Stimulated activated CD4-positive, alpha-beta T cell treated with anti-CD3 and anti-CD28 coated beads, TNF-alpha, amount 100 ng/mL, for 4 hours (primary cell): Measurements from ENCODE around the gene SLC30A9.
A peak's percentile ranks its signal among the peaks of the same experiment; 100 is the strongest.

Experiments
- DNase-seq, 3 experiments: peaks; one replicate each; pipeline ENCODE4 v3.0.0-alpha.2; 2020; ENCODE audit warnings: low read depth in 3 of 3

Gene SLC30A9

DNA sequence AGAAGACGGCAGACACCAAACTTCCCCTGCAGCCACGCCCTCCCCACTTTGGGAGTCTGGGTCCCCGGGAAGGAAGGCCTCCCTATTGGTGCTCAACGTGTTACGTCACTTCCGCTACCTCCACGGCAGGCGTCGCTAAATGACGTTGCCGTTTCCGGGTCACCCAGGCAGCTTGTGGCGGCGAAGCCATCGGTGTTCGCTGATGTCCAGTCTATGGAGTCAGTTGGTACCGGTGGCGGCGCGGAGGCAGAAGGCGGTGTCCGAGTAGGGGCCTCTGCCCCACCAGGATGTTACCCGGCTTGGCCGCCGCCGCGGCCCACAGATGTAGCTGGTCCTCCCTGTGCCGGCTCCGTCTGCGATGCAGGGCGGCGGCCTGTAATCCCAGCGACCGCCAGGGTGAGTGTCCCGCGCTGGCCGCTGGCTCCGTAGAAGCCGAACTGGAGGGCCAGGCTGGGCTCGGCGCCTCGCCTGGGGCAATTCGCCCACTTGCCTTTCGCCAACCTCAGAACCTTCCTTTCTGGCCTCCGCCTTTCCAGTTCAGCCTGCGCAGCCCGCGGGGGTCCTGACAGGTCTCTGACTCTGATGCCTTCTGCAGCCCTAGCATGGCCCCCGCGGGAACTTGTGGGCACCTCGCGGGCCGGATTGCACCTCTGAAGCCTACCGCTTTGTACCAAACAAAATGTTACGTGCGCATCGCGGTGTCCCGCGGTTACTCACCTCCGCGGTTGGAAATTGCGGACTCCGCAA, at the start of gene SLC30A9:
TSS of gene SLC30A9 (plus strand) at position 166 of the 747 bp plus-strand sequence. CDS start at position 288, 122 bp downstream.
- peak; percentile 74 to 86 (median 85) for DNase-seq

DNA sequence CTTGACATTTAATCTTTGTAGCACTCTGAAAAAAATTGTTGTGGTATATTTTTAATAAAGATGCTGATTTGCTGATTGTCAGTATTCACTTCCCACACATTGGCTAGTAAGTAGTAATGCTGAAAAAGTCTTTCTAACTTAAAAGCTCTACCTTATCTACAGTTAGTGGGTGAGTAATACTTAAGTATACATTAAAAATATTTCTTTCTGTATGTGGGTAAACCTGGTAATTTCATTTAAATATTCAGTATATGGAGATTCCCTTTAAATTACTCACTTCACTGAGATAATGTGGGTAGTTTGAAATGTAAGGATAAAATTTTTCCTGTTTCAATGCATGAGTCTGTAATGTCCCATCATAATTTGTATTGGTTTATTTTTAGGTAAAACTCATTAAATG, 49.5 kb upstream of the SLC30A9 start:
- no peak for DNase-seq

DNA sequence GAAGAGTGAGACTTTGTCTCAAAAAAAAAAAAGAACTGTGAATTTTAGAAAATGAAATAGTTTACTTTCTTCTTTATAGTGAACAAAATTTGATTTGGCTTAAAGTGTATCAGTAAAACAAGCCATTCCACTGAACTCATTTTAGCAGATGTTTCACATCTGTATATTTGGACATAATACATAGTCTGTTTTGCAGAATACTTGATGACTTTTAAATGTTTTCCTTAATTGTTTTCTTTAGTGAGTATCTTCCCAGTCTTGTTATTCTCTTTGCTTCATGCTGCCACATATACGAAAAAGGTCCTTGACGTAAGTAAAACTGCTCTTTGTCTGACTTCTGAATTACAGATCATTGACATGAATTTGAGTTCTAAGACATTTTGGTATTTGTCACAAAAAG, 46.8 kb upstream of the SLC30A9 start:
- no peak for DNase-seq

DNA sequence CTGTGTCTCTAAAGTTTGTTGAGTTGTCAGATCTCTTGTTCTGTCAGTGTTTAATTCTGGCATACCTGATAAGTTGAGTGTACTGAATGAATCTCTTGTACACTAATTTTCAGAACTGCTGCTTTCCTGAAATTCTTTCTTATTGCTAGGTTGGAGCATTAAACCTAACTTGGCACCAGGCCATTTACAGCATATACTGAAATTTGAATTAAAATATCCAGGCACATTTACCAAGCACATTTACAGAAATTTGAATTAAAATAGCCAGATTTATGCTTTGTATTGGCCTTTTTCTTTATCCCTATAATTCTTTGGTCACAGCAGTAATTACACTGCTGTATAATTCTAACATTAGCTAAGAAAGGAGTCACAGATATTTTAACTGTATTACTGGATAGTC, 46.2 kb upstream of the SLC30A9 start:
- no peak for DNase-seq

DNA sequence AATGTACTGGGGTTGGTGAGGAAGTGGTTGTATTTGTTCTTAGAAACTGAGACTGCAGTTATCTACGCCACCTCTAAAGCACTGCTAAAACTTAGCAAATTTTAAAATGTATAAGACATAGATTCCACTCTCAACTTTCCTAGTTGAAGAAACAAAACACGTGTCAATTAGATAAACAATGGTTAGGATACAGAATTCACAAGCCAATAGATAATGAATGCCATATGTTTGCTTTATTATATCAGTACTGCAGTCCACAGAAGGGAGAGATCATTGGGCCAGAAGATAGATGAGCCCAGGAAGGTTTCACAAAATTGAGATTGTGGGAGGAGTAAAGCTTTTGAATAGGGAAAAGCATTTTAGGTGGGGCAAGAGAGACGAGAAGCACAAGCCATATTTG, 40.8 kb upstream of the SLC30A9 start:
- DNase-seq, result no peak

DNA sequence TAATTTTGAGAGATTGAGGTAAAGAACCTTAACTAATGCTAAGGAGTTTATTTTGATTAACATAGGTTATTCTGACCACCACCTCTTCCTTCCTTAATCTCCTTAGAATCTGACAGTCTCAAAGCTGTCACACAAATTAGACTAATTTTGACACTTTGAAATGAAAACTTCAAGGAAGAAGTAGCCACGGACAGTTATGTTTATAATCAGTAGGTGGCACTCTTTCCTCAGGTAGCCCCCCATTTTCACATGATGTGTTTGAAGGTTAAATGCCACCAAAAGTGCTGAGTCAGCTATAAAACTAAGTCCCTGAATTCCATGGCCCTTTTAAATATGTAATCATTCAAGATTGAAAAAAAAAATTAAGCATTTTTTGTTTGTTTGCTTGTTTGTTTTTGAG, 32.7 kb upstream of the SLC30A9 start:
- DNase-seq, result no peak

DNA sequence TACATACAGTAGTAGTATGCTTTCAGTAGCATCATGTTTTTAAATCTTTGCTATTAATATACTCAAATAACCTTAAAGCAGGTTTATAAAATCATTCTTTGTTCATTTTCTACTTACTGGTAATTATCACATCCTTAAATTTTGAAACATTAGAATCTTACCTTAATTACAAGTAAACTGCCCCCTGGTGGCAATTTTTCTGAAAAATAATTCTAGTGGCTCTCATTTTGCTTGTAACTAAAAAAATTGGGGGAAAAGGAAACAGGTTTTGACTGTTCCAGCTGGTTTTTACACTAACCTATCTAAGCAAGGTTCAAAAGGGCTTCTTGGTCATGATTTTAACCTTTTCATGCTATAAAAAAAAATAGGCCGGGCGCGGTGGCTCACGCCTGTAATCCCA, 27.2 kb upstream of the SLC30A9 start:
- no peak for DNase-seq

DNA sequence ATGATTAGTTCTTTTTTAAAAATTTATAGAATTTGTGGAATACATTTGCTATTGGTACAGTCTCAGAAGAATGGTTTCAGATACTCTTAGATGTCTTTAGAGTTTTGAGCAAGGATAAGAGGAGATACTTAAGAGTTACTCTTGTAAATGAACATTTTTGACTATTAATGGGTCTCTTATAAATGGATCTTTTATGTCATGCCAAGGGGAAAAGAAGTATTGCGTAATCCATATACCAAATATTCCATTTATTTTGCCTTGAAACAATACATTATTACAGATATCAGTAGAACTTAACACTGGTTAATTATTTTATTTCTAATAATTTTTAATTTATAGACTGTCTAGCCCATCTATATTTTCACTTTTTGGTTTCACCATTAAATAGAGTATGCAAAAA, 25.9 kb upstream of the SLC30A9 start:
- DNase-seq, result no peak

DNA sequence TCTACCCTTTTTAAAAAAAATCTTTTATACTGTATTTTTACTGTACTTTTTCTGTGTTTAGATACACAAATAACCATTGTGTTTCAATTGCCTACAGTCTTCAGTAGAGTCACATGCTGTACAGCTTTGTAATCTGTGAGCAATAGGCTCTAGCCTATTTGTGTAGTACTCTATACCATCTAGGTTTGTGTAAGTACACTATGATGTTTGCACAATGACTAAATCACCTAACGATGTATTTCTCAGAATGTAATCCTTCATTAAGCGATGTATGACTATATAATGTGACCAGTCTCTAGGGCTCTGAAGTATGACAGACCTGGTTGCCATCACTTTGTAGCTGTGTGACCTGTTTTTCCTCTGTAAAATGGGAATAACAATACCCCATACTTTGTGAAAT, 22.9 kb upstream of the SLC30A9 start:
- no peak for DNase-seq

DNA sequence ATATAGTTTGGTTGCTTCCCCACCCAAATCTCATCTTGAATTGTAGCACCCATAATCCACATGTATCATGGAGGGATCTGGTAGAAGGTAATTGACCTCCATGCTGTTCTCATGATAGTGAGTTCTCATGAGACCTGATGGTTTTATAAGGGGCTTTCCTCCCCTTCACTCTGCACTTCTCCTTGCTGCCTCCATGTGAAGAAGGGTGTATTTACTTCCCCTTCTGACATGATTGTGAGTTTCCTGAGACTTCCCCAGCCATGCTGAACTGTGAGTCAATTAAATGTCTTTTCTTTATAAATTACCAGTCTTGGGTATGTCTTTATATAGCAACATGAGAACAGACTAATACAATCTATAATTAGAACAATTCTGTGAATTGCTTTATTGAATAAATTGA, 20.7 kb upstream of the SLC30A9 start:
- DNase-seq, result no peak

DNA sequence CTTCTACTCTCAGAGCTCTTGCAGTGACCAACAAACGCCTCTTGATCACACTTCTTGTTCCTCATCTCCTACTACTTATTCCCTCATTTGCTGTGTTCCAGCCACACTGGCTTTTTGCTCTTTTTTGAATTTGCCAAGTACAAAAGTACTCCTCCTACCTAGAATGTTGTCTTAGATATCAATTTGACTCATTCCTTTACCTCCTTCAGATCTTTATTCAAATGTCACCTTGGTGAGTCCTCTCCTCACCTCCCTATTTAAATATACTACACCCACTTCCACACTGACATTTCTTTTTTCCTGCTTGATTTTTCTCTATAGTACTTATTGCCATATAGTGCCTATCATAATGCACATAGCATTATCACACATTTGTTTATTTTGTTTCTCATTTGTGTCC, 15.0 kb upstream of the SLC30A9 start:
- no peak for DNase-seq

DNA sequence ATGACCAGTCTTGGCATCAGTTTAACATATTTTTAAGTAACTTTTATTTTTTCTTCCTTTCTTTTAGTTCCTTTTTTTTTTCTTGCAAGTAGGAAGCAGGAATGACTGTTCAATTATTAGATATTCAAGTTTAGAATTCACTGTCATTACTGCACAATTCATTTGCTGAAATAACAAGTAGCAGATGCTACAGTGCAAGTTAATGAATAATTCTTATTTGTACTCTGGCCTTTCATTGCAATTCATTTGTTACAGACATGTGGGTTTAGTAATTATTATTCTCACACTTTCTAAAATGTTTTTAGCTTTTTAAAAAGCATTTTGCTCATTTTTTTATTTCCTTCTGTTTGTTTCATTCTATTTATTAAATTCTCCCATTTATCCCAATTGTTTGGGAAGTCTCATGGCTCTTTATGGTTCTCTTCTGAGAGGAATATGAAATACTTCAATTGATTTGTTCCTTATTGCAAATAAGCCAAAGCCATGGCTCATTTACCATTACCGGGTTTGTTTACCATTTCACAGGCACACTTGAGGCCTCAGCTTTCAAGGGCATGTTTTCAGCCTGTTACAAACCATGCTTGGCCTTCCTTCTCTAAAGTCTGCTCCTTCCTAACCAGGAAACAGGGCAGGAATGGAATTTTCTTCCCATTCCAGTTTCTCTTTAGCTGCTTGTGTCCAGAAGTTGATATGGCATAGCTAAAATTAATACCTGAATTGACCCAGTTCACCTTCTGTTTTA, 13.4 kb upstream of the SLC30A9 start:
- no peak for DNase-seq

DNA sequence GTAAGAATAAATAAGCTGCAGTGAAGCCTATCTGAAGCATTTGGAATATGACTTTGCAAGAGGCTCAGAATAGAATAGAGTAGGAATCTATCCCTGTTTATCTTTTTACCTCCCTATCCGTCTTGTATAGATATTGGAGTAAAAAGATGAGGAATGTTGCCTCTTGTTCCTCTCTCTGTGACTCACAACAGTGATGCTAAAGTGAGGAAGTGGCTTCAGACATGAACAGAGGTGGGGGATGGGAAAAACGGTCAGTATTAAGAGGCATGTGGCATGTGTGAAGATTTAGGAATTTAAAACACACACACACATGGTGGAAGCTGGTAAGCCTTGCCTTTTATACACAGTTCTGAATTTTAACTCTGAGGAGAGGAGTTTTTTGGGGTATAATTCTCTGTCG, 12.6 kb upstream of the SLC30A9 start:
- no peak for DNase-seq

DNA sequence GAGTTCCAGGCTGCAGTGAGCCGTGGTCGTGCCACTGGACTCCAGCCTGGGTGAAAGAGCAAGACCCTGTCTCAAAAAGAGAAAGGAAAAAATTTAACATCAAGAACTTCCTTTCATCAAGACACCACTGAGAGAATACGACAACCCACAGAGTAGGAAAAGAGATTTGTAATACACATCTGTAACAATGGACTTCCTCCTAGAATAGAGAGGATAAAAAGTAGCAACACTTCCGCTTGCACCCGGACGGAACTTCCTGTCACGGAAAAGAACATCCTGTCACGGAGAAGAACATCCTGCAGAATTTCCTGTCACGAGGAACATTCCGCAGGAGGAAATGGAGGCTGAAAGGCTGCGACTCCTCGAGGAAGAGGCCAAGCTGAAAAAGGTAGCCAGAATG, 8.9 kb upstream of the SLC30A9 start, which contains the start of gene DCAF4L1:
TSS of gene DCAF4L1 (plus strand) at position 301 of the 400 bp plus-strand sequence. CDS start at position 338, 37 bp downstream.
- no peak for DNase-seq

DNA sequence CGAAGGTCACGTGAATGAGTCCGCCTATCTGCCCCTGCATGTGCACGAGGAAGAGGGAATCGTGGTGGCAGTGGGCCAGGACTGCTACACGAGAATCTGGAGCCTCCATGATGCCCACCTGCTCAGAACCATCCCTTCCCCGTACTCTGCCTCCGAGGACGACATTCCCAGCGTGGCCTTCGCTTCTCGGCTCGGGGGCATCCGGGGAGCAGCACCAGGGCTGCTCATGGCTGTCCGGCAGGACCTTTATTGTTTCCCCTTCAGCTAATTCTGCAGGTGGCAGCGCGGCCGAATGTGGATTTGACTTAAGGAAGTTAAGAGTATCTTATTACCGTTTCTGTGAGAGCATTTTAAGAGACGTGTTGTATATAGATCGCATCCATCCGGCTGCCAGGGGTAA, 7.6 kb upstream of the SLC30A9 start:
- no peak for DNase-seq

DNA sequence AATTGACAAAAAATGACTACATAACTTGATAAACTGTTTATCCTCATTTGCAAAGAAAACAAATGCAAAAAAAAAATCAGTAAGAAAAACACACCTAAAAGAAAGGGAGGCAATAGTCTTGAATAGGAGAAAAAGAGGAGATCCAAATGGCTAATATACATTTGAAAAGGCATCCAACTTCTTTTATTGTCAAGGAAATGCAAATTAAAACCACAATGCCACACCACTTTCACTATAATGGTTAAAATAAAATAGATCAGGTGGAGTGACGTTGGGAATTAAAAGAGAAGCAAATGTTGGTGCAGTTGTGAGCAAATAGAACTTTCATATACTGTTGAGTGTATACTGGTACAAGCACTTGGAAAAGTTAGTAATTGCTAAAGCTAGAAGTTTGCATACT, 5.2 kb upstream of the SLC30A9 start:
- DNase-seq, result no peak

DNA sequence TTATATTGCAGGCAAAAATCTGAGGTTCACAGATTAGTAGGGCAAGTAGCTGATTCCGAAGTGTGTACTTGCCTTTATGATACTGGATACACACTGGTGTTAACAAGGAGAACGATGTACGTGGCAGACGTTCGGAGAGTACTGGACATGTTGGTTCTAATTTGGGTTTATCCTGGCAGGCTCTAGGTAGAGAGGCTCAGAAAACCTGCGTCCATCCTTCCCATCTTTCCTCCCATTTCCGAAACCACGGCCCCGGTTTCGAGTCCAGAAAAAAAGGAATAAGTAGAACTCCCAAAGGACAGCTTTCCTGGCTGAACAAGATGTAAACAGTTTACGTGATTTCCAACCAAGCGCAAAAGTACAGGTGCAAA, 351 bp upstream of the SLC30A9 start:
- DNase-seq, result no peak

DNA sequence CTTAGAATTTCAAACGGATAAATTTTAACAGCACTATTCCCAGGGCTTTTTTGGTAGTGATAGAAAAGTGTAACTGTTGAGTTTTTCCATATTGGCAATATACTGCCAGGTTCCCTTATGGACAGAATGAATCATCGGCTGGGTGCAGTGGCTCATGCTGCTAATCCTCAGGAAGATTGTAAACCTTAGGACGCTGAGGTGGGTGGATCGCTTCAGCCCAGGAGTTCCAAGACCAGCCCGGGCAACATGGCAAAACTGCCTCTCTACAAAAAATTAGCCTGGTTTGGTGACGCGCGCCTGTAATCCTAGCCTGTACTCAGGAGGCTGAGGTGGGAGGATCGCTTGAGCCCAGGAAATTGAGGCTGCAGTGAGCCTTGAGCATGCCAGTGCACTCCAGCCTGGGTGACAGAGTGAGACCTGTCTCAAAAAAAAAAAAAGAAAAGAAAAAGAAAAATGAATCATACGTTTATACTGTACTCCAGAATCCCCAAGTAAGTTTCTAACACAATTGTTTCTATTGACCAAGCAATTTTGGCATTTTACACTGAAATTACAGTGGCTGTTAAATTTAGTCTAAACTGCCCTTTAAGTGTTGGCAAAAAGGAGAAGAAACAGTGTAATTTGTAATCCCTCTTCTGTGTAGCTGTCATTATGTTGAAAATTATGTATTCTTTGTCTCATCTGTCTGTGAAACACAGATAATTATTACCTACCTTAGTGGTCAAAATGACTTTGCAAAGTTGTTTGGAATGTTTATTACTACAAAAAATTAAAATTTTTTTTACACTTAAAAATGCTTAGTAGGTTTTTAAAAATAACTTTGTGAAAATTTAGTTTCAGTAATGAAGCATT, 1.8 kb downstream of the SLC30A9 start:
- DNase-seq, result no peak

DNA sequence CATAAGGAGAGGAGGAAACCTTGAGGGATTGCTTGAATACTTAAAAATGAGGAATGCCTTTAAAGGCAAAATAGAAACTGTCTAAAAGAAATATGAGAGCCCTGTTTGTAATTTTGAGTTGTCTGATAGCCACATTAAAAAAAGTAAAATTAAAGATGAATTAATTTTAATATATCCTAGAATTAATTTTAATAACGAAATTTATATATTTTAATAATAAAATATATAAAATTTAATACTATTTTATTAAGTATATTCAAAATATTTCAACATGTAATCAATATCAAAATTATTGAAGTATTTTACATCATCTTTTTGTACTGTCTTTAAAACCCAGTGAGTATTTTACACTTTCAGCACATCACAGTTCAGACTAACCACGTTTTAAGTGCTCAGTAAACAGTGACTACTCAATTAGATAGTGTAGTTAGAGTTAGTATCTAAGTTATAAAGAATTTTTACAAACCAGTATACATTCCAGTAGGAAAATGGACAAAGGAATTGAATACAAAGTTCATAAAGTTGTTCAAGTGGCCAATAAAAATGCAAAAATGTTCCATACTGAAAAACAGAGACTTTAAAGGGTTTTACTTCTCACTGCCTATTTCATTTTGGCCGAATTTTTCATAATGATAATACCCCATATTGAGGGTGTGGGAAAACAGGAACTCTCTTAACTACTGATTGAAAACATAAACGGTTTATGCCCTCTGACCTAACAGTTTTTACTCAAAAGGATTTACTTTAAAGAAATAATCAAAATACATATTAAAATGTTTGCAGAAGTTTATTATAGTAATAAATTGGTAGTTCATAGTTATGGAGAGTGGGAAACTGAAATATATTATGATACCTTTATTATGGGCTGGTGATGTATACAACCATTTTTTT, 2.9 kb downstream of the SLC30A9 start:
- no peak for DNase-seq

DNA sequence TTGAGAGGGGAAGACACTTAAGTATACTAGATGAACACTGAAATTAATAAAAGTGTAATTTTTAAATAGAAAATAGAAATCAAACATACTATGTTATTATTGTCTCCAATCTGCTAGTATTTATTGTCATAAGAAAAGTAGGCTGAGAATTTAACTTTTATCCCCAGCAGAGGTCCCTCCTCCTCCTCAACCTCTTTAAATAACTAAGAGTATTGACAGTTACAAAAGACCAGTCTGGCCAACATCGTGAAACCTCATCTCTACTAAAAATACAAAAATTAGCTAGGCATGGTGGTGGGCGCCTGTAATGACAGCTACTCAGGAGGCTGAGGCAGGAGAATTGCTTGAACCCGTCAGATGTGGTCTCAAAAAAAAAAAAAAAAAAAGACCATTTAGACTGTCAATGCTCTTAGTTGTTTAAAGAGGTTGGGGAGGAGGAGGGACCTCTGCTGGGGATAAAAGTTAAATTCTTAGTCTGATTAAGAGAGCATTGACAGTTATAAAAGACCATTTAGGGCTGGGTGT, 4.2 kb downstream of the SLC30A9 start:
- no peak for DNase-seq

DNA sequence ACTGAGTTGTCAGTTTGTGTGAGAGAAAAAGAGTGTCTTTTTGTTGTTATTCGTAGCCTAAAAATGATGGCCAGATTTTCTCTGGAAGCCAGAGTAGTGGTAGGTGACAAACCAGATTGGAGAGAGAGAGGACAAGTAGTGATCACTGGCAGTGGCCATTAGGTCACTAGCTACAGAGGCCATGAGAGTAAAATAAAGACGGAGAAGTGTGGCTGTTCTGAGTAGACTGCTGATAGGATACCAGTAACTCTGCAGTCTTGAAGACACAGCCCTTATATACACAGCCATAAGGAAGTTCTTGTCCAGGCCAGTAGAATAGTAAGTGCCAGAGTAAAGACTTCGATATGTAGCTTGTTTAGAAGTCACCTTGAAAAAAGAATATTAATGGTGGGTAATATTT, 7.7 kb downstream of the SLC30A9 start:
- no peak for DNase-seq
